BJ (cell line): ENCODE results near the gene THG1L. TPM values are rescaled to one million over a fixed set of nuclear protein-coding genes. Genes with fewer than 3 reads are reported as not detected.
"Not testable (repeated sequence)": the region's sequence is repeated elsewhere in the genome, so short reads cannot be mapped to it uniquely, and the experiment has no call there.

Experiments used
- CTCF ChIA-PET: fragments of 350-600 bp; formaldehyde crosslinking; extraction: SDS; loops from one replicate; lab custom pipeline; 2021; ENCODE audit warnings: antibody characterized with exemption, inconsistent platforms; lab: Yijun Ruan, JAX
- POLR2A ChIA-PET: fragments of 300-600 bp; sonication (Branson Sonifier 250); formaldehyde crosslinking; extraction: SDS; loops from one replicate; lab custom pipeline; 2021; ENCODE audit warnings: antibody characterized with exemption; lab: Charles Lee
- DNase-seq: peaks from one replicate; pipeline ENCODE4 v3.0.0-alpha.2; 2011; ENCODE audit warnings: low read depth
- H3K27me3 ChIP-seq: 2 replicates; pipeline ENCODE4 v1.6.0; 2011; ENCODE audit warnings: low read length; ENCODE audit not compliant: control insufficient read depth, insufficient read depth
- H3K36me3 ChIP-seq: 2 replicates; pipeline ENCODE4 v1.5.1; 2011; ENCODE audit warnings: low read length; ENCODE audit not compliant: control insufficient read depth, insufficient read depth
- H3K4me3 ChIP-seq: 2 replicates; pipeline ENCODE4 v1.5.1; 2011; ENCODE audit warnings: low read depth, mild to moderate bottlenecking, control low read depth, low read length
- CTCF ChIP-seq: IDR thresholded peaks from 2 replicates; pipeline ENCODE4 v1.5.1; 2011; ENCODE audit warnings: low read depth, mild to moderate bottlenecking, control low read depth, inconsistent platforms, low read length, moderate library complexity; ENCODE audit not compliant: insufficient read depth
- polyA plus RNA-seq: library from polyadenylated mRNA; depleted of rRNA; stranded (reverse); fragments of >200 nt; gene quantifications from 2 replicates; pipeline ENCODE4 v1.2.3, GENCODE V29; 2011

Gene THG1L
- polyA plus RNA-seq, 1 experiment, result 29.5 TPM

DNA sequence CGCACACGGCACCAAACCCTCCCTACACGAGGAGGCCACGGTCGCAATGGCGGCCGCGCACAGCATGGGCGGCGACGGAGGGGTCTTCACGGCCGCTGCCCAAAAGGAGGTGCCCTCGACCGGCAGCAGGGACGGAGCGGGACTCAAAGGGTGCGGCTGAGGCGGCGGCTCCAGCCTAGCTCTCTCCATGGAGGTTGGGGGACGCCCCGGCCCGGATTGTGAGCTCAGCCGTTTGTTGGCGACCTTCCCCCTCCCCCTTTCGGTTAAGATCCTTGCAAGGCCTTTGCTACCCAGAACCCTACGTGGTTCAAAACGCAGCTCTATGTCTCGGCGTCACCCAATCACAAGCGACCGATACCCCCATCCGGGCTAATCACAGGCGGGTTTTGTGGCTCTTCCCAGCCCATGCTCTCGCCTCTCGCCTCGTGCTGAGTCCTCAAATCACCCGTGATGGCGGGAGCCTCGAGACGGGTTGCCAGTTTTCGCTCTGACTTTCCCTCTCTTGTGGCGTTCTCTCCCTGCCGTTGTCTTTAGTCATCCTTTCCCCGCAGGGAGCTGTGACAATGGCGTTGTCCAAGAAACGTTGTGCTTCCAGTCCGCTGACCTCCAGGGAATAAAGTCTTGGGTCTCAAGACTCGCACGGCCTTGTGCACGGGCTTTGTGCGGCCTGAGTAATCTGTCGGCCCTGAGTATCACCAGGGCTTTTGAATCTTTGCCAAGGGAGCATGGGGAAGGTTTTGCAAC, 40.4 kb upstream of the THG1L start:
- no peaks in the 10 kb centered on the region for H3K36me3 ChIP-seq
- ChIA-PET CTCF (interaction anchor here (1.4 to 1.7 kb wide), 2 partner anchors 9 to 21 kb away, joined by 3 to 4 read pairs; no protein-coding TSS in a partner anchor), POLR2A (no interaction called here)
- H3K27me3 ChIP-seq, result no peaks in the 10 kb centered on the region
- no peak for TF ChIP-seq CTCF
- H3K4me3 ChIP-seq, result no peak overlapping the region
- no peak for DNase-seq

- H3K4me3 ChIP-seq, H3K36me3 ChIP-seq, DNase-seq, CTCF ChIA-PET, H3K27me3 ChIP-seq, POLR2A ChIA-PET: not testable (repeated sequence)
Observed at GRCh38 chr5:157693816-157694215, 37.4 kb upstream of the THG1L start.

DNA sequence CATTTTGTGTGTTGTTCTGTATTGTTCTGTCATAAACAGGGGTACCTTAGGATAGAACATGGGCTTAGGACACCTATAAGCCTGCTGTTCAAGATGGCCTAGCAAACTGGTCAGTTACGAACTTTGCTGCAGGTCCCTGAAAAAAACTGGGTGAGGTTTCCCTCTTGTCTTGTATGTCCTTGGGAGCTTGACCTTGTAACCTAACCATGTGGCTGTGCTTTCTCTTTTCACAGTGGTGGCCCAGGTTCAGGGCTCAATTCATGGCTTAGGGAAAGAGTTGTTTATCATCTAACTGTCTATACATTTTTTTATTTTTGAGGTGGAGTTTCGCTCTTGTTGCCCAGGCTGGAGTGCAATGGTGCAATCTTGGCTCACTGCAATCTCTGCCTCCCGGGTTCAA, 35.1 kb upstream of the THG1L start:
- H3K4me3 ChIP-seq, DNase-seq, H3K27me3 ChIP-seq, POLR2A ChIA-PET, CTCF ChIA-PET, H3K36me3 ChIP-seq: not testable (repeated sequence)

DNA sequence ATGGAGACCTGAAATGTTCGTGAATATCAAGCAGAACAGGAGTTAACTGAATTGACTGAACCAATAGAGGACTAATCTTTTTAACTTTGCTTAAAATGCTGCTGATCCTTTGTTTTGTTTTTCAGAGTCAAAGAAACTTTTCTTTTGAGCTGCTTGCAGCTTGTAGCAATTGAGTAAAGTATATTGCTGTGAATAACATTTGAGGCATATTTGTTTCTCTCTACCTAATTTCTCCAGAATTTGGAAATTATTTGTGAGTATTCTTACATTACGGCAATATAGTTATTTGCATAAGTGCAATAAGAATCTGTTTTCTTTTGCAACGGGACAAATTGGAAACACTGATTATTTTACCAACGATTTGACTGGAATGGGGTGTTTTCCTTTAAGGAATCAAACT, 32.5 kb upstream of the THG1L start:
- H3K36me3 ChIP-seq, H3K27me3 ChIP-seq, DNase-seq, H3K4me3 ChIP-seq, POLR2A ChIA-PET, CTCF ChIA-PET: not testable (repeated sequence)

GRCh38 chr5:157703736-157704135, 27.5 kb upstream of the THG1L start:
- ChIA-PET CTCF (no interaction called here), POLR2A (no interaction called here)
- H3K36me3 ChIP-seq, result no peaks in the 10 kb centered on the region
- no peak overlapping the region for H3K4me3 ChIP-seq
- TF ChIP-seq CTCF, result no peak
- DNase-seq, result no peak
- no peaks in the 10 kb centered on the region for H3K27me3 ChIP-seq

GRCh38 chr5:157708866-157709265, 22.4 kb upstream of the THG1L start:
- Histone ChIP-seq H3K4me3 (no peak overlapping the region), H3K27me3 (no peaks in the 10 kb centered on the region), H3K36me3 (no peaks in the 10 kb centered on the region)
- TF ChIP-seq CTCF, result no peak
- CTCF ChIA-PET, result interaction anchor here (0.7 to 1.1 kb wide), 4 partner anchors 9 to 40 kb away, joined by 3 to 4 read pairs (median 4); no protein-coding TSS in a partner anchor
- POLR2A ChIA-PET, result no interaction called here
- no peak for DNase-seq

- CTCF ChIA-PET, result no interaction called here
- POLR2A ChIA-PET, result no interaction called here
- Histone ChIP-seq H3K36me3 (no peaks in the 10 kb centered on the region), H3K4me3 (no peak overlapping the region), H3K27me3 (no peaks in the 10 kb centered on the region)
- no peak for DNase-seq
- no peak for TF ChIP-seq CTCF
Observed at GRCh38 chr5:157709346-157709745, 21.9 kb upstream of the THG1L start.
